GM15510 (cell line): Measurements from ENCODE around the gene EEFSEC.

Experiments used
- POLR2A ChIP-seq: IDR thresholded peaks from 3 replicates; pipeline ENCODE4 v1.6.1; 2011; ENCODE audit warnings: borderline replicate concordance; ENCODE audit not compliant: insufficient read length; ENCODE audit errors: extremely low read depth

EEFSEC gene

GRCh38 chr3:128355543-128355919, 202.2 kb downstream of the EEFSEC start:
- no peak for TF ChIP-seq POLR2A

GRCh38 chr3:128356822-128357221, 203.5 kb downstream of the EEFSEC start:
- no peak for TF ChIP-seq POLR2A

- no peak for TF ChIP-seq POLR2A
Measured at GRCh38 chr3:128357538-128357937, 204.3 kb downstream of the EEFSEC start.

- no peak for TF ChIP-seq POLR2A
Measured at GRCh38 chr3:128358156-128358895, 205.0 kb downstream of the EEFSEC start.

GRCh38 chr3:128359060-128359664, 205.9 kb downstream of the EEFSEC start:
- no peak for TF ChIP-seq POLR2A

- no peak for TF ChIP-seq POLR2A
Measured at GRCh38 chr3:128359846-128360642, 206.8 kb downstream of the EEFSEC start.

- no peak for TF ChIP-seq POLR2A
Measured at GRCh38 chr3:128360705-128361271, 207.5 kb downstream of the EEFSEC start.

GRCh38 chr3:128362026-128362965, 209.0 kb downstream of the EEFSEC start:
- no peak for TF ChIP-seq POLR2A

- no peak for TF ChIP-seq POLR2A
Measured at GRCh38 chr3:128364291-128364690, 211.0 kb downstream of the EEFSEC start.

- TF ChIP-seq POLR2A = no peak
Measured at GRCh38 chr3:128364808-128365360, 211.6 kb downstream of the EEFSEC start.

GRCh38 chr3:128366136-128366535, 212.9 kb downstream of the EEFSEC start:
- TF ChIP-seq POLR2A = no peak

GRCh38 chr3:128366652-128367051, 213.4 kb downstream of the EEFSEC start:
- no peak for TF ChIP-seq POLR2A

- TF ChIP-seq POLR2A = no peak
Measured at GRCh38 chr3:128367221-128367620, 213.9 kb downstream of the EEFSEC start.

GRCh38 chr3:128367761-128368160, 214.5 kb downstream of the EEFSEC start:
- no peak for TF ChIP-seq POLR2A
